Stimulated activated CD4-positive, alpha-beta T cell treated with anti-CD3 and anti-CD28 coated beads, Interleukin-4, amount 100 ng/mL, for 48 hours (primary cell): ENCODE results near the gene POU2AF2.
"Not testable (repeated sequence)": the region's sequence is repeated elsewhere in the genome, so short reads cannot be mapped to it uniquely, and the experiment has no call there.

Source experiments
- DNase-seq, 2 donors: peaks; one replicate each; pipeline ENCODE4 v3.0.0-alpha.2; 2020; ENCODE audit warnings: low read depth in 2 of 2

POU2AF2 gene

DNA sequence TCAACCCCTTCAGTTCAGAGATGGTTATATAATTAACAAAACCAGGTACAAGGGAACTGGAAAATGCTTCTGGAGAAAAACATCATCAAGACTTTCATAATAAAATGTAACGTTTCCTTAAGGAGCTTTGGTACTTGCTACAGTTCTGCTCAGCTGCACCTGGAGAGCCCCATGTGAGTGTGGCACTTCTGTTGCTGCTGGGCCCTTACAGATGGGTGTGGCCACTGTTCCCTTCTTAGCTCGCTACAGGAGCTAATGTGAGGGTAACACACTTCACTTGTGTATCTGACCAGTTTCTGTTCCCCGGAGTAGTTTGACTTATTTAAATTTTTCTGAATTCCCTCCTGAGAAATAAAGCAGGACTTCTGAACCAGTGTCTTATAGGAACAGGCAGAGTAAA lies 56.8 kb downstream of the POU2AF2 start:
- no peak for DNase-seq

DNA sequence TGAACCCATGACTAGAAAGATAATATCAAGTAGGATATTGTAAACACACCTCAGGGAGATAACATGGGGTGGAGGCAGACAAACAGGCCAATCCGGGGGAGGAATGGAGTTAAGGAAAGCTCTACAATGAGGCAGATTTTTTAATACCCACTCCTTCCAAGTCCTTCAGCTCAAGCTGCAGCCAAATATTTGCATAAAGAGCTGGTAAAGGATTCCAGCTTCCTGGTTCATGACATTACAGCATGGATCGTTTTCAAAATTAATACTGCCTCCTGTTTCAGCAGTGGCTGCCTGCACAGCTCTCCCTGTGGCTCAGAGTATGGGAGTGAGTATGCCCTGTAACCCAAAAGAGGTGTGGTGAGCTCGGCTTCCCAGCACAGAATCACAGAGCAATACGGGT lies 57.9 kb downstream of the POU2AF2 start:
- DNase-seq = no peak

DNA sequence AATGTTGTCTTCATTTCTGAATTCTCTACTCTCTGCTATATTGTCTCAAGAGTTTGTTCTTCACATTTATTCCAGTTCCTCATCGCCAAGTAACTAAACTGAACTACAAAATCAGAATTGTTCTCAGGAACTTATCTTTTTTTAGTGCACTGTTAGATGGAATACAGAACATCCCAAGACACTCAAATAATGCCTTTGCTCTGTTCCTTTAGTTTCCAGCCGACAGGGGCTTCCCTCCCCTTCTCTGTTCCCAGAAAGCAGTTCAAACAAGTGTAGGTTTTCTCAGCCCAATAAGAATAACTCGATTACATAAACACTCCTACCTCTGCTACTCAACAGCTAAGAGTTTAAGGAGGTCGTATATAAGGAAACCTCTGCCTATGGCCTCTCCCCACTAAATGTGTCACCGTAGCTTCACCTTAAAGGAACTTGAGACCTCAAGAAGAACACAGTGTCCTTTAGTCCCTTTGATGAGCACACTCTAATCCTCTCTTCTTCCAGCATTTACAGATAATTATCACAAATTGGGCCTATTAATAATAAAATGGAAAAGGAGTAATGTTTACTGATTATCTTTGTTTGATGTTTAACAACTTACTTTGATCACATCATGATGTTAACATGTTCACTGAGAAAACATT lies 59.8 kb downstream of the POU2AF2 start:
- no peak for DNase-seq

DNA sequence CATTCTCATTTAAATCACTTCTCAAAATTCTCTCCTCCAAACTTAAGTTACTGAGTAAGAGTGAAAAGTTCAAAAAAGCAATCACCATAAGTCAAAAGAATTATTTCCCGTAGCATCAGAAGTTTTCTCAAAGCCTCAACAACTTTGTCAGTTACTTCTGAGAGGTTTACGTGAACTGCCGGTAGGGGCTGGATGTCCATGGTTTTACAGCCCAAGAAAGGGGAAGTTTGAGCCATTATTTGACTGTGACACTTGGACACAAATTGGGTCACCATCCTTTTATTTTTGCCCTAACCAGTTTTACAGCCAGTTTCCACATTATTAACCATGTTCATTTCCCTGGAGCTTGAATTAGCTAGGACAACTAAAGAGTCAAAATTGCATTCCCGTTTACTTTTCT lies 60.4 kb downstream of the POU2AF2 start:
- DNase-seq = no peak

DNA sequence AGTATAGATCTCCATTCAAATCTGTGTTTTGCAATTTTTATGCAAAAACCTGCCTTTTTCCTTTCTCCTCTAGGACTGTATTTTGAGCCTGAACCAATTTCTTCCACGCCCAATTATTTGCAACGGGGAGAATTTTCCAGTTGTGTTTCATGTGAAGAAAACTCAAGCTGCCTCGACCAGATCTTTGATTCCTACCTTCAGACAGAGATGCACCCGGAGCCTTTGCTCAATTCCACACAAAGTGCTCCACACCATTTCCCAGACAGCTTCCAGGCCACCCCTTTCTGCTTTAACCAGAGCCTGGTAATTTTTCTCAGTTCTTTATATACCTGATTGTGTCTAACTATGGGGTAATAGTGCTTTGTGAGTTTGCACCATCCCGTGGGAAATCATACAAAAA lies 60.8 kb downstream of the POU2AF2 start:
- DNase-seq = no peak

DNA sequence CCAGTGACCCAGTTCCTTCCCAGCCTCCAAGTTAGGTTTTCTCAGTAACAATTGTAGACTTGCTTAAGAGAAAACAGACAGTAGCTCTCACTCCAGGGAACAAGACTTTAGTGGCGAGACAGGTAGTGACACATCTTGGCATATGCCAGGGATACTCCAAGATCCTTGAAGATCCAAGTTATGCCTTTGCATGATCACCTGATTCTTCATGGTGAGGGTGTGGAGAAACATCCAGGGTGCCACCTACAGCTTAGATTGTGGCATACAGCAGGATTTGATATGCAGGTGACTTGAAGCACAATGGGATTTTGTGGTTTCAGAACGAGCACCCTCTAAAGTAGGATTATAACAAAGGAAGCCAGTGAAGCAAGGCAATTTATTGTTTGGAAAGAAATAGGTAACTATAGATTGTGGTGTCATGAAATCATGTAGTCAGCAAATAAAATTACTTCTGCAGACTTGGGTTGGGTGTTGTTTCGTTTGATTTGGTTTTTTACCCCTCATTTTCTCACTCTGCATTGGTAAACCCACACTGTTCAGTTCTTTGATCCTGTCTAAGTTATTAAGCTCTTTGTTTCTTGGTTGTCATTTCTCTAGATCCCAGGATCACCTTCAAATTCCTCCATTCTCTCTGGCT lies 62.1 kb downstream of the POU2AF2 start:
- no peak for DNase-seq

DNA sequence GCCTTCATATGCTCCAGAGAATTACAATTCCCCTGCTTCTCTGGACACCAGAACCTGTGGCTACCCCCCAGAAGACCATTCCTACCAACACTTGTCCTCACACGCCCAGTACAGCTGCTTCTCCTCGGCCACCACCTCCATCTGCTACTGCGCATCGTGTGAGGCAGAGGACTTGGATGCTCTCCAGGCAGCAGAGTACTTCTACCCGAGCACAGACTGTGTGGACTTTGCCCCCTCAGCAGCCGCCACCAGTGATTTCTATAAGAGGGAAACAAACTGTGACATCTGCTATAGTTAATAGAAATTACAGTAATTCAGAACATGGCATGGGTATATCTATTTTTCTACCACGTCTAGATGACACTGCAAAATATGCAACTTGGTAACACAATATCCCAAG lies 62.6 kb downstream of the POU2AF2 start:
- no peak for DNase-seq

DNA sequence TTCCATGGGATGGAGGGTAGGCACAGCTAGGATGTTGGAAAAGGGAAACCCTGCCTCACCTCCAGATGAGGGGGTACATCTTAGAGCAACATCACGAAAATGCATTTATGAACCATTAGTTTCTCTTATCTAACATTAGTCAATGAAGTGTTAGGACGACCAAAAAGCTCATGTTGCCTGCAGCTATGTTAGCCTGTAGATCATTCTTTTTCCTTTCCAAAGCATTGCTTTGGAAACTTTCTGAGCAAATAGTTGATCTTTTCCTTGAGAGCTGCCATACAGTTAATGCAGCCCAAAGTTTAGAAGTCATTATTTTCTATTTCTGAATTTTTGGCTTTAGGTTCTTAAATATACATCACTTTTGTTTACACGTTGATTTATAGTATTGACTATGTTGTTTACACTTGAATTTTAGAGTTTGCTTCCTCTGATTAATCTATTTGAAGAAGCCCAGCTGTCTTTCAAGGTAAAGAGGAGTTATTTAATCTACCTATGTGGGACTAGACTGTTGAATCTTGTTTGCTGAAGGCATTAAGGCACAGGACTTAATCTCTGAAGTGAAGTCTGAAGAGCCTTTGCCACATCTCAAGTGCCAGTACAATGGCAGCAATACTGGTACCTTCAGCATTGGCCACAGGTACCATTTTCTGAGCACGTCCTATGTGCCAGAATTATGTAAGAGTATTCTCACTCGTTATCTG lies 63.8 kb downstream of the POU2AF2 start:
- DNase-seq = no peak

DNA sequence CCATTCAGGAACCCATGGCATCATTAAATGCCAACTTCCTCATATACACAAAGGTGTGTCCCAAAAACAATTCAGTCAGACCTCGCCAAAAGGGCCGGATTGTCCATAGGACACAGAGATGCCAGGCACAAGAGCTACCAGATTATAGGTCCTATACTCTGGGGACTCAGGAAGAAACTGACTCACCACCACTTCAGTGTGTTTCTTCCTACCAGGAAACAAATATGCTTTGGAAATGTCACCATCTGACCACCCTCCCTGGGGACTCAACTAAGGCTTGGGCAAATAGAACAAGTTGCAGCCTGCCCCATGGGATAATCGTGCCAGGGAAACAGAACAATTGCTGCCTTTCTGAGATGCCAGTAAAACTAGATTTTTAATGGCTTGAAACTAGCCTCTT lies 64.6 kb downstream of the POU2AF2 start:
- no peak for DNase-seq

DNA sequence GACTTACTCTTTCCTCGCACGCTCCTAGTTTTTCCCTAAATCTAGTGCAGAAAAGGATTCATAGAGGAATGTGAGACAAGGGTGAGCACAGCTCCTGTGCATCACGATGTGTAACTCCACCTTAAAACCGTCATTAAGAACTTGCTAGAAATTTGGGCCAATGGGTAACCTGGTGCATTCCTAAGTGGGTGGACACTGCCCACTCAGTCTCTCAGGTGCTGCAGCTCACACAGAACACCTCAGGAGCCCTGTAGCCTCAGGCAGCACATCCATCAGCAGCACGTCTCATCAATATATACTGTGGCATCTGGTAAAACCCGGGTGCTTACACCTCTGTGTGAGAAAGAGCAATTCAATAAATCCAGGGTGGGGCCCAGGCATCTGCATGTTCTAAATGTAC lies 65.2 kb downstream of the POU2AF2 start:
- DNase-seq = no peak

DNA sequence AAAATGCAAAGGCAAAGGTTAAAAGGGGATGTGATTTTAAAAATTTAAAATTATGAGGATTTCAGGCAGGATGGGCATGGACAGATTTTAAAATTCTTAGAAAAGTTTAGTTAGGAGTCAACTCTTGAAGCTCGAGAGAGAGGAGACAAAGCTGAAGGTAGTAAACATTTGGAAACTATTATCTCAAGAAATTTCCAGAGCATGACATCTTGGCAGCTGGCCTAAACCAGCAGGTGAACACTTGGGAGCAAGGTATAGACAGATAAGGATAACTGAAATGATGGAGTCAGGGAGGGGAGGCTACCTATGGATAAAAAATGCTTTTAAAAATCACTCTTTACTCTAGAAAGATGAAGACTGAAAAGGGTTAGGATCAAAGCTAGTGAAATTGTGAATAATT lies 66.6 kb downstream of the POU2AF2 start:
- no peak for DNase-seq

DNA sequence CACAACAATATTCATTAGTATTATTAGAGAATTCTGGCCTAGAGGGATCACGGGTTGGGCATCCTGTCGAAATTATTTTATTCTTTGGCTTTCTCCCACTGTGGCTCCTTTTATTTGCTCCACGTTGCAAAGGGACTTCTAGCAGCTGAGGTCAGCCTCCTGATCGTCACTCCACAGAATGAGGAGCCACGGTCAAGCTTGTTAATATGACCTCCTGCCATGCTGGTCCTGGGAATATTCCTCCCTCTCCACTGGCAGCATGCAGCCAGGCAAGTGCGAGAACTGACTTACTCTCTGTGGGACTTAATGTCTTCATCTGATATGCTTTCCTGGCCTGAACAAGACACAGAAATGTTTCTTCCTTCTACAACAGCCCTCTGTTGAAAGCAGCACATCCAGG lies 73.8 kb downstream of the POU2AF2 start:
- DNase-seq = no peak

DNA sequence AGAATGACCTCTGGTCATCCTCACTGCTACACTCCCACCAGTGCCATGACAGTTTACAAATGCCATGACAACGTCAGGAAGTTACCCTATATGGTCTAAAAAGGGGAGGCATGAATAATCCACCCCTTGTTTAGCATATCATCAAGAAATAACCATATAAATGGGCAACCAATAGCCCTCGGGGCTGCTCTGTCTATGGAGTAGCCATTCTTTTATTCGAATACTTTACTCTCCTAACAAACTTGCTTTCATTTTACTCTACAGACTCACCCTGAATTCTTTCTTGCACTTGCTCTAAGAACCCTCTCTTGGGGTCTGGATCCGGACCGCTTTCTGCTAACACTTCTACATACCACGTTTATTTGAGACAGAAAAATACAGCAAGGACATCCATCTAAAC lies 74.7 kb downstream of the POU2AF2 start:
- not testable (repeated sequence) for DNase-seq

DNA sequence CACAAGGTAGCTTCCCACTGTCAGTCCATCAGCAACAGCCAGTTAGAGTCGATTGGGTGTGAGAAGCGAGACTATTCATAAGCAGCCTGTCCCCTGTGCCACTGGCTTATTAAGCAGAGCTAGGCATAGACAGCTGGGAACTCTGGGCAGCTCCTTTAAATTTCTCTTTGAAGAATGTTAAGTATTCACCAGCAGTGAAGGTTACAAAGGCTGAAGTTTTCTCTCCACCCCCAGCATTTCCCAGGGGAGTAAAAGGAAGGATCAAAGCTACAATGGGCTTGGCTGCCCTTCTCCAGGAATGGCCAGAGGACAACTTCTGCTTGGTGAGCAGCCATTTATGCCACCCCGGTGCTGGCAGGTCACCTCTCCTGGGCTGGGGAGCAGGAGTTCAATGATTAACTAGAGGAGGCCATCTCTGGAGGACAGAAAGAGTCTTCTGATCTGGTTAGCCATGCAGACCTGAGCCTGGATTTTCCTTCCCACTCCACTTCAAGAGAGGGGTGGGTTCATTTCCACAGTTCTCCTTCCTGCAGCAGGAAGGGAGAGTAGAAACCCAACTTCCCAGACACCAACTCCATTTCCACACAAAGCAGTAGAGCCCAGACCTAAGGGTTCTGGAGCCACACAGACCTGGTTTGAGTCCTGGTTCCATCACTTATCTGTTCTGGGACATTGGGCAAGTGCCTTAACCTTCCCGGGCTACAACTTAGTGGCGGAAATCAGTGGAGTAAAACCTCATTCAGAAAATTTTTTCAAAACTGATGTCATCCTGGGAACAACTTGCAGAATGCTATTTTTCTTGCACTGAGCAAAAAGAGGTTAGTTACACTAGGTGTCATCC lies 75.4 kb downstream of the POU2AF2 start:
- no peak for DNase-seq

DNA sequence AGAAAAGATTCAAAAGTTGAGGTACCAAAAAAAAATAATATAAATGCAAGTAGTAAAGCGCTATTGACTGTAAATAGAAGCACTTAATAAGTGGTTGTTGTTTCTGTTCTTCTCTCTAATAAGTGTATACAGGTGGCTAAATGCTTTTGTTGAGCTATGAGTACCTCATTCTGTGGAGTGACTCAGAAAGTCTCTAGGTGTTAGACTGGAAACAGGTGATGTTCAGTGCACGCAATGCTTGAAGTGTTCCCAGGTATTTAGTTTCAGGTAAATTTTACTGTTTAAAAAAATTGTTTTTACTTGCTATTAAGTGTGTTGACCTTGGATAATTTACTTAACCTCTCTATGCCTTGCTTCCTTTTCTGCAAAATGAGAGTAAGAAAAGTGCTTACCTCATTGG lies 77.0 kb downstream of the POU2AF2 start:
- no peak for DNase-seq

DNA sequence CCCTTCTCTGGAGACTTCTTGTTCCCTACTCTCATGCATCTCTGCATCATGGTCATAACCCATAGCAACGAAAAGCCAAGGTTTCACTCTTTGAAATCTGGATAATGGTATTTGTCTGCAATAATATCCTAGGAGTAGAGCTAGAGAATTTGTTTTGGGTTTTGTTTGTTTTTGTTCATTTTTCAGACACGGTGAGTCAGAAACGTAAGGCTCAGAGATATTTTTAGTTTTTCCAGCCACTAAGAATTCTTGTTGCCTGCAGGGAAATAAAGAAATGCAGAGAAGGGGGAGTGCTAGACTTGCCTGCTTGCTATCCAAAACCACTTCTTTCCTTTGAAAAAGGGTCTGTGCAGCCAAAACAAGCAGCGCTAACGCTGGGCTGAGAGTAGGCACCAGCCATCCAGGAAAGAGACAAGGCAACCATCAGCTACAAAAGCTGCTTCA lies 78.8 kb downstream of the POU2AF2 start:
- no peak for DNase-seq

DNA sequence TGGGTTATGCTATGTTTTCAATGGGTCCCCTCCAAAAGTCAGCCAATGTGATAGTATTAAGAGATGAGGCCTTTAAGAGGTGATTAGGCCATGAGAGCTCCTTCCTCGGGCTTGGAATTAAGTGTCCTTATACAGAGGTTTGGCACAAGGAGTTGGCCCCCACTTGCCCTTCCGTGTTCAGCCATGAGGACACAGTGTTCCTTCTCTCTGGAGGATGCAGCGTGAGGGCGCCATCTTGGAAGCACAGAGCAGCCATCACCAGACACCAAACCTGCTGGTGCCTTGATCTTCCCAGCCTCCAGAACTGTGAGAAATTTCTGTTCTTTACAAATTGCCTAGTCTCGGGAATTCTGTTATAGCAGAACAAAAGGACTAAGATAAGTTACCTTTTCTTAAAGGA lies 79.7 kb downstream of the POU2AF2 start:
- DNase-seq = no peak

DNA sequence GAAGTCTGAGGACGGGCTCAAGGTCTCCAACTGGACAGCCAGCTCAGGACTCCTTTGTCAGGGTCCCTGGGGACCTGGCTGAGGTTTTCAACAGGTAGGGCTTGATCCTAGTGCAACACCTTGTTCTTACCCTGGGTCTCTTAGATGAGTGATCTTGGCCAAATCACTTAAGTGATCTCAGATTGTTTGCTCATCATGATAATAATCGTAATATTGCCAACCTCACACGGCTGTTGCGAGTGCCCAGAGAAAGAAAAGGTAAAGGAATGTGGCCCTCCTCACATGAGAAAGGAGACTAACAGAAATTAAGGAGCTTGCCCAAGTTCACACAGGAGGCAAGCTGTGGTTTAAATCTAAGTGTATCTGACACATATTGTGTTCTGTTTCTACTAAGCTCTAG lies 81.3 kb downstream of the POU2AF2 start:
- DNase-seq = no peak

DNA sequence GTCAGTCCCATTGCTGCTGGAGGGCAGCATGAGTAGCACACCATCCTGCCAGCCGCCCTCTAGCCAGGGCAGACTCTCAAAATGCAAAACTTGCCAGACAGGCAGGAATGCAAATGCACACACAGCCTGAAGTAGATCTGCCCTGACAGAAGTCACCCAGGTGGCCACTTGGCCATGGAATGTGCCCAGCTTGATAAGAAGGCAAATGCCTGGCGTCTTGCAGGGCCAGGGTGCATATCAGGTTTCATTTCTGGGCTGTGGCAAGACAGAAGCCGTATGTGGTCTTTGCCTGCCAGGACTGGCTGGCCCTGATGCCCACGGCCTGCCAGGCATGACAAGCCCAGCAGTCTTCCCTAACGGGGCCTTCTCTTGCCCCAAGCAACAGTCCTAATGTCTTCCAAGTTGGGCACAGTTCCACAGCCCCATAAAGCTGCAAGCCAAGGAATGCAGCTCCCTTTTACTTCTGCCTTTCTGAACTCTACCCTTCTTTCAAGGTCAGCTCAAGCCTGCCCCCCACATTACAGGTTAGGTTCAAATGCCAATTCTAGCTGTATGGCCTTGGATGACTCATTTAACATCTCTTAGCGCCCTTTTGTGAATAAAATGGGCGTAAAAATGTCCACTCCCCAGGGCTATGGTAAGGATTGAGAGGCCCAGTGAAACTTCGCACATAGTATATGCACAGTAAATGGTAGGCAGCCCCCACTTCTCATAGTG lies 82.5 kb downstream of the POU2AF2 start:
- DNase-seq = no peak

DNA sequence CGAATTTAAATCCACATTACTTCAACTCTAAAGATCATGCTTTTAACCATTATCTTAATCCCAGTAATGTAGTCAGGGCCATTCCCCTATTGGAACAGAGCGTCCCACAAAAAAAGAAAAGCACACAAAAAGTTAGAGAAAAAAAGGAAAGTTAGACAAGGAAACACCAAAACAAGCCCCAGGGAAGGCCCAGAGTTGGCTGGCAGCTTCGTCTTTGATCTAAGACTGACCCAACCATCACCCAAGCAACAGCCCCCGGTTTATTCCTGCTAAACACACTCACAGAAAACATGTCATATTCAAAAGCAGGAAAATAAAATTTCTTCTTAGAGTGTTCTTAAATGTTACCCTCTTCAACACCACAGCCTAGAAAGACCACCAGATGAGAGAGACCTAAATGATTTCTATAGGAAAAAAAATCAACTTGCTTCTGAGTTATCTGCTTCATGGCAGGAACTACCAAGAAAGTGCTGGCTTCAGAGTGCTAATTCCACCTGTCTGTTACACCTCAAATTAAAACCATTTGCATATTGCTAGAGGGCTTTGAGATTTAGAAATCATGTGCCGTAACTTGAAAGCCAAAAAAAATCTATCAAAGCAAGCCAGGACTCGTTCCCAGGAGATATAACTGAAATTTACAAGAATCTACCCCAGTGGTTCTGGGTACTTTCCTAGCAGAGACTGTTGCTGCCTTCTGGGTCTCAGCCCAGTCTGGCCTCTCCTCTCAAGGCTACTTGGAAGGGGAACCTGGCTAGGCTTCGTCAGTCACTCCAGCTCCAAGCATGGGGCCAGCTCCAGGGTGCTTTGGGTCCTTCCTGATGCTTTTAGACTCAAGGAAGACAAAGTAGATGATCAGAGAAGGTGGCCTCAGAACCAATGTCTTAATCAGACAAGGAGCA lies 84.0 kb downstream of the POU2AF2 start:
- DNase-seq = no peak
